Ammon's horn (tissue), 1 donor: ENCODE measurements around the gene SIVA1.

Experiments used
- DNase-seq: peaks from one replicate; pipeline ENCODE4 v3.0.0-alpha.2; 2016; ENCODE audit warnings: low spot score

Gene SIVA1

GRCh38 chr14:104771918-104772706 is 19.2 kb downstream of the SIVA1 start:
- DNase-seq = no peak

DNA sequence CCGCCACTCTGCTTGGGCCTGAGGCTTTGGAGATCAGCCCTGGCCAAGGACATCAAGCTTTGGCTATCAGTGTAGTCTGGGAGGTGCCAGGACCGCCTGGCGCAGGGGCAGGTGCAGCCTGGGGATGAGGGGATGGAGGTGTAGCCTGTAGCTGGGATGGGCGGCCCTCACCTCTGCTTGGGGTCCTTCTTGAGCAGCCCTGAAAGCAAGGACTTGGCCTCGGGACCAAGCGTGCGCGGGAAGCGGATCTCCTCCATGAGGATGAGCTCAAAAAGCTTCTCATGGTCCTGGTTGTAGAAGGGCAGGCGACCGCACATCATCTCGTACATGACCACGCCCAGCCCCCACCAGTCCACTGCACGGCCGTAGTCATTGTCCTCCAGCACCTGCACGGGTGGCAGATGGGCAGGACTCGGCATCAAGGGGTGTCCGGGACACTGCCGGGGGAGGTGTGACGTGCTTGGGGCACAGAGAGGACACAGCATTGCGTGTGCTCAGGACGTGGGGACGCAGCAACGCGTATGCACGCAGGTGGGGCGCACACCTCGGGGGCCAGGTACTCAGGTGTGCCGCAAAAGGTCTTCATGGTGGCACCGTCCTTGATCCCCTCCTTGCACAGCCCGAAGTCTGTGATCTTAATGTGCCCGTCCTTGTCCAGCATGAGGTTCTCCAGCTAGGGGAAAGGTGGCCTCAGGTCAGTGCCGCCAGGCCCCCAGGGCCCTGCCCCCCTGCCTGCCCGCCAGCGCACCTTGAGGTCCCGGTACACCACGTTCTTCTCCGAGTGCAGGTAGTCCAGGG is 20.0 kb downstream of the SIVA1 start:
- no peak for DNase-seq

- no peak for DNase-seq
These were observed 20.8 kb downstream of the SIVA1 start for GRCh38 chr14:104773505-104774452.

DNA sequence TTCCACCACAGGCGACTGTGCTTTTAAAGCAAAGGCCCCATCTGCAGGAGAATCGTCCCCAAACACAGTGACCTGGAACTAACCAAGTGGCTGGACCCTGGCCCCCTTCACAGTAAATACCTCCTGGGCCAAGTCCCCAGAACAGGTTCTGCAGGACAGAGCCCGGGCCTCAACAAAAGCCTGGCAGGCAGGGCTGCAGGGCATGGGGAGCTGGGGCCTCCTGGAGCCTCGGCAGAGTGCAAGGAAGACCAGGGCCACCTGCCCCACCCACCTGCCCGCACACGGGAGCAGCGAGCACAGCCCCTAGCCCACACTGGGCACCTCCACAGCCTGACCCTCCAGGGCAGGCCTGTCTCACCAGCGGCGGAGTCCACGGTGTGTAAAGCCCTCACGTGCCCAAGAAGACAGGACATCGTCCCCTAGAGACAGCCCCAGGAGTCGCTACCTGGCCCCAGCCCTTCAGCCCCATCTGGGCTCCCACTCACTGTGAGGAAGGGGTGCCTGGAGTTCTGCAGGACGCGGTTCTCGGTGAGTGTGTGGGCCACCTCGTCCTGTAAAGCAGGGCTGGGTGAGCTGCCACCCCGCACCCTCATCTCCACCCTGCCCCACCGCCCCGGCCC is 21.6 kb downstream of the SIVA1 start:
- DNase-seq = no peak

GRCh38 chr14:104775073-104775489 is 22.1 kb downstream of the SIVA1 start:
- DNase-seq = no peak

- no peak for DNase-seq
These were observed 23.5 kb downstream of the SIVA1 start for GRCh38 chr14:104776481-104776880.

- DNase-seq = no peak
These were observed 24.2 kb downstream of the SIVA1 start for GRCh38 chr14:104776961-104777807.

DNA sequence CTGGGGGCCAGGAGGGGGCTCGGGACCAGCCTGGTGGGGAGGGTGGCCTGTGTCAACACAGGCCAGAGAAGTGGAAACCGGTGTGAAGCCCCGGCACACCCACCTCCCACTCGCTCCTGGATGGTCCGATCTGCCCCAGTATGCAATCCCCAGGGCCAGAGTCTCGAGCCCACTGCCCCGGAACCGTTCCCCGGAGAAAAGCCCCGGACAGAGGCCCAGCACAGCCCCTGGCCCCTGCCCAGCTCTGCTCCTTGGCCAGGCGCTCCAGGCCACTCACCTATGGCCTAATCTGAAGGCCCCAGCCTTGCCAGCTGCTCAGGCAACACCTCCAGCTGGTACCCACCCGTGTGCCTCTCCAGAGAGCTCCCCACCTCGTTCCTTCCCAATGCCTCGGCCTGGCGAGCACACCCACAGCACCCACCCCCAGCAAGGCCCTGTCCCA is 24.9 kb downstream of the SIVA1 start:
- DNase-seq = no peak

- DNase-seq = no peak
These were observed 25.9 kb downstream of the SIVA1 start for GRCh38 chr14:104778694-104779331.

DNA sequence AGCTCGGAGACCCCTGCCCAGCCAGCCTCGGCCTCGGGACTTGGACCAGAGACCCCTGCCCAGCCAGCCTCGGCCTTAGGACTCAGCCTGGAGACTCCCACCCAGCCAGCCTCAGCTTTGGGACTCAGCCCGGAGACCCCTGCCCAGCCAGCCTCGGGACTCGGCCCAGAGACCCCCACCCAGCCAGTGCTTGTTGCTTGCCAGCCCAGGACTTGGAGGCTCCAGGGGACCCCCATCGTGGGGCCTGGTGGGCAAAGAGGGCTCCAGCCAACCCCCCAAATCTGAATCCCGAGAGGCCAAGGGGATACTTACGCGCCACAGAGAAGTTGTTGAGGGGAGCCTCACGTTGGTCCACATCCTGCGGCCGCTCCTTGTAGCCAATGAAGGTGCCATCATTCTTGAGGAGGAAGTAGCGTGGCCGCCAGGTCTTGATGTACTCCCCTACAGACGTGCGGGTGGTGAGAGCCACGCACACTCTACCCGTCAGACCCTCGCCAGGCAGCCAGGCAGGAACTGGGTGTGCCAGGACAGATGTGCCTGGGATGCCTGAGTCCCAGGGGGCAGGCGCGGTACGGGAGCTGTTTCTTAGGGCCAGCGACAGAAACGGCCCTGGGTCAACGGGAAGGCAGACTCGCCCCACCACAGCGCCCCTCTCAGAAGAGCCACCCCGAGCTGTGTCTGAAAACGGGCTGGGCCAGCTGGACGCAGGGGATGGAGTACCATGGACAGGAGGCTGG is 27.0 kb downstream of the SIVA1 start:
- DNase-seq = no peak

GRCh38 chr14:104780513-104781030 is 27.6 kb downstream of the SIVA1 start:
- DNase-seq = no peak

GRCh38 chr14:104781271-104782077 is 28.5 kb downstream of the SIVA1 start:
- no peak for DNase-seq

- DNase-seq = no peak
These were observed 29.3 kb downstream of the SIVA1 start for GRCh38 chr14:104782086-104782807.

- no peak for DNase-seq
These were observed 29.8 kb downstream of the SIVA1 start for GRCh38 chr14:104782808-104783139.

- DNase-seq = no peak
These were observed 30.7 kb downstream of the SIVA1 start for GRCh38 chr14:104783484-104784217.

GRCh38 chr14:104784218-104784568 is 31.2 kb downstream of the SIVA1 start:
- no peak for DNase-seq
